Endothelial cell of umbilical vein (primary cell): ENCODE measurements around the gene DENND5B. TPM values are rescaled to one million over a fixed set of nuclear protein-coding genes. Genes with fewer than 3 reads are reported as not detected.
A peak's percentile ranks its signal among the peaks of the same experiment; 100 is the strongest.

Source experiments
- BruUV-seq: library from RNA; stranded (reverse); fragments of 400-500 nt; replicated peaks from 2 replicates; lab custom pipeline; 2021; lab: Mats Ljungman, UMichigan
- CTCF ChIA-PET: fragments of 300-600, 350-600 bp; sonication (Branson Sonifier 250); formaldehyde crosslinking; loops from one replicate; lab custom pipeline; 2021; ENCODE audit warnings: antibody characterized with exemption, inconsistent platforms; lab: Charles Lee
- POLR2A ChIA-PET: fragments of 300-600, 350-600 bp; sonication (Branson Sonifier 250); formaldehyde crosslinking; loops from one replicate; lab custom pipeline; 2021; ENCODE audit warnings: antibody characterized with exemption, inconsistent platforms; lab: Charles Lee
- DNase-seq: peaks from one replicate; pipeline ENCODE4 v3.0.0-alpha.2; 2011; ENCODE audit warnings: low read depth, low spot score
- FAIRE-seq: peaks from 2 replicates; lab custom pipeline; 2011; peaks lifted over from hg19 to GRCh38; lab: Jason Lieb, UNC
- H2AFZ ChIP-seq: 2 replicates; pipeline ENCODE4 v1.6.0; 2012; ENCODE audit warnings: low read depth, low read length, control low read depth, inconsistent platforms
- H3K27ac ChIP-seq: 2 replicates; pipeline ENCODE4 v1.5.1; 2011; ENCODE audit warnings: low read depth, mild to moderate bottlenecking, control low read depth, low read length, moderate library complexity; ENCODE audit not compliant: insufficient read depth
- H3K27me3 ChIP-seq, 2 experiments: 2 replicates each; pipeline versions ENCODE4 v1.6.0 to v1.6.1; 2011; ENCODE audit warnings: low read length in 2 of 2, mixed read lengths in 1 of 2; ENCODE audit not compliant: control insufficient read depth in 2 of 2, insufficient read depth in 2 of 2
- H3K36me3 ChIP-seq, 2 experiments: 2 replicates in 1 of 2; 3 replicates in 1 of 2; pipeline ENCODE4 v1.5.1; 2011; ENCODE audit warnings: low read length in 2 of 2, mild to moderate bottlenecking in 1 of 2, moderate library complexity in 1 of 2; ENCODE audit not compliant: control insufficient read depth in 2 of 2, insufficient read depth in 2 of 2; ENCODE audit errors: extremely low read depth in 1 of 2
- H3K4me1 ChIP-seq: 3 replicates; pipeline ENCODE4 v1.5.1; 2011; ENCODE audit warnings: mild to moderate bottlenecking, low read length; ENCODE audit not compliant: control insufficient read depth, insufficient read depth; ENCODE audit errors: extremely low read depth
- H3K4me2 ChIP-seq: 2 replicates; pipeline ENCODE4 v1.6.1; 2011; ENCODE audit warnings: low read length, control low read depth, mixed read lengths; ENCODE audit not compliant: insufficient read depth
- H3K4me3 ChIP-seq, 3 experiments: fragments of 200-600 bp in 1 of 3; sonication (generic), shearing (Covaris generic) in 1 of 3; replicated peaks in 1 of 3; 2 replicates each; pipeline ENCODE4 v1.5.1; 2011 to 2016; ENCODE audit warnings: control low read depth in 3 of 3, low read length in 3 of 3, mild to moderate bottlenecking in 2 of 3, inconsistent platforms in 1 of 3, low read depth in 1 of 3, moderate library complexity in 1 of 3; ENCODE audit not compliant: insufficient read depth in 1 of 3
- H3K79me2 ChIP-seq: 2 replicates; pipeline ENCODE4 v1.6.0; 2012; ENCODE audit warnings: low read length, inconsistent platforms; ENCODE audit not compliant: control insufficient read depth, insufficient read depth
- H3K9ac ChIP-seq: replicated peaks from 2 replicates; pipeline ENCODE3; 2011; ENCODE audit warnings: low read length, control low read depth; ENCODE audit not compliant: insufficient read depth; ENCODE audit errors: extremely low read depth
- H3K9me1 ChIP-seq: replicated peaks from 3 replicates; pipeline ENCODE4 v1.6.0; 2011; ENCODE audit warnings: mild to moderate bottlenecking, low read length; ENCODE audit not compliant: control insufficient read depth, insufficient read depth; ENCODE audit errors: extremely low read depth
- H3K9me3 ChIP-seq: replicated peaks from 2 replicates; pipeline ENCODE4 v1.5.1; 2012; ENCODE audit warnings: low read length, inconsistent platforms; ENCODE audit not compliant: control insufficient read depth, insufficient read depth
- H4K20me1 ChIP-seq: replicated peaks from 2 replicates; pipeline ENCODE3; 2011; ENCODE audit warnings: mild to moderate bottlenecking, low read length; ENCODE audit not compliant: control insufficient read depth, insufficient read depth; ENCODE audit errors: extremely low read depth
- FOS ChIP-seq: IDR thresholded peaks from 2 replicates; pipeline ENCODE4 v1.6.1; 2011; ENCODE audit warnings: mild to moderate bottlenecking, low read length, moderate library complexity, borderline replicate concordance; ENCODE audit not compliant: insufficient read depth
- GATA2 ChIP-seq: IDR thresholded peaks from 2 replicates; pipeline ENCODE4 v1.7.0; 2011; ENCODE audit warnings: low read depth, mild to moderate bottlenecking, moderate library complexity, mixed read lengths, low read length; ENCODE audit not compliant: insufficient read length, insufficient read depth
- MYC ChIP-seq: IDR thresholded peaks from one replicate; pipeline ENCODE4 v1.6.1; 2011; ENCODE audit warnings: mild to moderate bottlenecking, low read depth, low read length
- POLR2AphosphoS5 ChIP-seq: IDR thresholded peaks from 2 replicates; pipeline ENCODE4 v1.6.1; 2012; ENCODE audit warnings: low read depth, mild to moderate bottlenecking, control low read depth, low read length, moderate library complexity; ENCODE audit not compliant: insufficient read depth
- dilution Hi-C: fragments of 300-500 bp; cut with MboI; formaldehyde crosslinking; loops from one replicate; pipeline ENCODE4 v1.15.0; 2019; ENCODE audit warnings: low sequenced_read_pairs; ENCODE audit not compliant: extremely low pct_ligation_motif_present
- intact Hi-C: fragments of 100-400 bp; cut with micrococcal nuclease; formaldehyde crosslinking; loops from one replicate; pipeline ENCODE4 v1.10.0; 2022
- polyA plus RNA-seq, 4 experiments: library from polyadenylated mRNA; depleted of rRNA in 3 of 4; stranded (reverse) in 3 of 4; unstranded in 1 of 4; fragments of >200 nt; gene quantifications; 2 replicates each; pipeline versions ENCODE4 v1.2.1 to v1.2.3, GENCODE V29; 2011 to 2012; ENCODE audit warnings: missing spikeins in 1 of 4
- total RNA-seq: library from RNA; stranded (reverse); gene quantifications from 2 replicates; pipeline ENCODE4 v1.2.3, GENCODE V29; 2021
- TF ChIP-seq, protein P1 (sequence below), 2 donors: IDR thresholded peaks; 1 replicate in 1 of 2; 2 replicates in 1 of 2; pipeline ENCODE4 v1.5.1; 2011; ENCODE audit warnings: low read length in 2 of 2, mild to moderate bottlenecking in 2 of 2, moderate library complexity in 2 of 2, control low read depth in 1 of 2, inconsistent platforms in 1 of 2, low read depth in 1 of 2; ENCODE audit not compliant: insufficient read depth in 1 of 2; ENCODE audit errors: extremely low read depth in 1 of 2
- TF ChIP-seq, protein P2 (sequence below): IDR thresholded peaks from 2 replicates; pipeline ENCODE4 v1.6.1; 2011; ENCODE audit not compliant: insufficient read depth, insufficient read length

DENND5B gene
- total and polyA plus RNA-seq, 2 donors (not counting 3 experiments of a cell fraction or from before 2014, with no cell fraction given), result 10.3 to 18.3 TPM

DNA sequence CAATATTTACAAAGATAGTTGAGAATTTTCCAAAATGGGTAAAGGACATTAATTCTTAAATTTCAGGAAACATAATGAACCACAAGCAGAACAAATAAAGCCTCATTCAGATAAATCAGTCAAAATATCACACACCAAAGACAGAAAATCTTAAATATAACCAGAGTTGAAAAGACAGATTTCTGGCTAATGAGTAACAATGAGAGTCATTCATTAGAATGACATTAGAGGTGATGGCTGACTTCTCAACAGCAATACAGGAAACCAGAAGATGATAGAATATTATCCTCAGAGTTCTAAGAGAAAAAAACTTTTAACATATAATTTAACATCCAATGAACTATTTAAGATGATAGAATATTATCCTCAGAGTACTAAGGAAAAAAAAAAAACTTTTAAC is 124.2 kb downstream of the DENND5B start:
- H3K4me3 ChIP-seq, result no peak overlapping the region
- H3K79me2 ChIP-seq, result no peaks in the 10 kb centered on the region
- CTCF ChIA-PET, result no interaction called here
- H2AFZ ChIP-seq, result no peak overlapping the region
- dilution Hi-C loops, result no loop called here
- TF ChIP-seq FOS (peak; percentile 19), POLR2AphosphoS5 (no peak), GATA2 (no peak), MYC (no peak)
- TF ChIP-seq, protein P1, sequence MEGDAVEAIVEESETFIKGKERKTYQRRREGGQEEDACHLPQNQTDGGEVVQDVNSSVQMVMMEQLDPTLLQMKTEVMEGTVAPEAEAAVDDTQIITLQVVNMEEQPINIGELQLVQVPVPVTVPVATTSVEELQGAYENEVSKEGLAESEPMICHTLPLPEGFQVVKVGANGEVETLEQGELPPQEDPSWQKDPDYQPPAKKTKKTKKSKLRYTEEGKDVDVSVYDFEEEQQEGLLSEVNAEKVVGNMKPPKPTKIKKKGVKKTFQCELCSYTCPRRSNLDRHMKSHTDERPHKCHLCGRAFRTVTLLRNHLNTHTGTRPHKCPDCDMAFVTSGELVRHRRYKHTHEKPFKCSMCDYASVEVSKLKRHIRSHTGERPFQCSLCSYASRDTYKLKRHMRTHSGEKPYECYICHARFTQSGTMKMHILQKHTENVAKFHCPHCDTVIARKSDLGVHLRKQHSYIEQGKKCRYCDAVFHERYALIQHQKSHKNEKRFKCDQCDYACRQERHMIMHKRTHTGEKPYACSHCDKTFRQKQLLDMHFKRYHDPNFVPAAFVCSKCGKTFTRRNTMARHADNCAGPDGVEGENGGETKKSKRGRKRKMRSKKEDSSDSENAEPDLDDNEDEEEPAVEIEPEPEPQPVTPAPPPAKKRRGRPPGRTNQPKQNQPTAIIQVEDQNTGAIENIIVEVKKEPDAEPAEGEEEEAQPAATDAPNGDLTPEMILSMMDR (IDR thresholded peaks at IDR 0.05; ENCODE audit: extremely low read depth in 1 of 2, insufficient read depth in 1 of 2, low read depth in 1 of 2, low read length in 2 of 2), result no peak
- TF ChIP-seq, protein P2, sequence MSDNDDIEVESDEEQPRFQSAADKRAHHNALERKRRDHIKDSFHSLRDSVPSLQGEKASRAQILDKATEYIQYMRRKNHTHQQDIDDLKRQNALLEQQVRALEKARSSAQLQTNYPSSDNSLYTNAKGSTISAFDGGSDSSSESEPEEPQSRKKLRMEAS, result no peak
- POLR2A ChIA-PET, result no interaction called here
- DNase-seq (no peak), FAIRE-seq (peak; percentile 55)
- H3K36me3 ChIP-seq, result no peaks in the 10 kb centered on the region
- no peaks in the 10 kb centered on the region for H4K20me1 ChIP-seq
- no peaks in the 10 kb centered on the region for H3K9me3 ChIP-seq
- BruUV-seq, result no TSS peak
- intact Hi-C loops, result no loop called here
- no peaks in the 10 kb centered on the region for H3K27me3 ChIP-seq
- no peaks in the 10 kb centered on the region for H3K9me1 ChIP-seq
- peaks cover 3% of the 10 kb centered on the region for H3K4me1 ChIP-seq
- no peak overlapping the region for H3K4me2 ChIP-seq
- H3K27ac ChIP-seq, result no peak overlapping the region
- H3K9ac ChIP-seq, result no peak overlapping the region
